ENCODE results near the gene UCHL5.

GRCh38 chr1:193060938-193061337, 1.8 kb upstream of the UCHL5 start:
- TF ChIP-seq, protein P1, sequence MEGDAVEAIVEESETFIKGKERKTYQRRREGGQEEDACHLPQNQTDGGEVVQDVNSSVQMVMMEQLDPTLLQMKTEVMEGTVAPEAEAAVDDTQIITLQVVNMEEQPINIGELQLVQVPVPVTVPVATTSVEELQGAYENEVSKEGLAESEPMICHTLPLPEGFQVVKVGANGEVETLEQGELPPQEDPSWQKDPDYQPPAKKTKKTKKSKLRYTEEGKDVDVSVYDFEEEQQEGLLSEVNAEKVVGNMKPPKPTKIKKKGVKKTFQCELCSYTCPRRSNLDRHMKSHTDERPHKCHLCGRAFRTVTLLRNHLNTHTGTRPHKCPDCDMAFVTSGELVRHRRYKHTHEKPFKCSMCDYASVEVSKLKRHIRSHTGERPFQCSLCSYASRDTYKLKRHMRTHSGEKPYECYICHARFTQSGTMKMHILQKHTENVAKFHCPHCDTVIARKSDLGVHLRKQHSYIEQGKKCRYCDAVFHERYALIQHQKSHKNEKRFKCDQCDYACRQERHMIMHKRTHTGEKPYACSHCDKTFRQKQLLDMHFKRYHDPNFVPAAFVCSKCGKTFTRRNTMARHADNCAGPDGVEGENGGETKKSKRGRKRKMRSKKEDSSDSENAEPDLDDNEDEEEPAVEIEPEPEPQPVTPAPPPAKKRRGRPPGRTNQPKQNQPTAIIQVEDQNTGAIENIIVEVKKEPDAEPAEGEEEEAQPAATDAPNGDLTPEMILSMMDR (conservative IDR thresholded peaks at IDR 0.05; ENCODE audit: low read length), result no peak
- TF ChIP-seq EZH2phosphoT487 (IDR thresholded peaks at IDR 0.05; ENCODE audit: borderline replicate concordance, low read depth, low read length), result no peak
